Activated T-cell treated with anti-CD3 and anti-CD28 coated beads for 1 hour (primary cell): ENCODE results near the gene RAPGEFL1.
A peak's percentile ranks its signal among the peaks of the same experiment; 100 is the strongest.
"Not testable (repeated sequence)": the region's sequence is repeated elsewhere in the genome, so short reads cannot be mapped to it uniquely, and the experiment has no call there.

ENCODE experiments used
- DNase-seq: peaks from one replicate; pipeline ENCODE4 v3.0.0-alpha.2; 2020; ENCODE audit warnings: low read depth

The RAPGEFL1 gene

GRCh38 chr17:40174514-40174913, 2.8 kb upstream of the RAPGEFL1 start:
- no peak for DNase-seq

- DNase-seq = no peak
Measured at GRCh38 chr17:40175928-40176753, 1.1 kb upstream of the RAPGEFL1 start.

GRCh38 chr17:40176754-40177110, 538 bp upstream of the RAPGEFL1 start:
- DNase-seq = no peak

GRCh38 chr17:40178021-40178601, 841 bp downstream of the RAPGEFL1 start:
- no peak for DNase-seq

GRCh38 chr17:40178660-40179059, 1.4 kb downstream of the RAPGEFL1 start:
- DNase-seq = no peak

GRCh38 chr17:40179923-40180659, 2.8 kb downstream of the RAPGEFL1 start:
- no peak for DNase-seq

- DNase-seq = no peak
Measured at GRCh38 chr17:40180694-40181093, 3.4 kb downstream of the RAPGEFL1 start.

GRCh38 chr17:40181205-40181604, 3.9 kb downstream of the RAPGEFL1 start:
- no peak for DNase-seq

GRCh38 chr17:40182606-40183005, 5.3 kb downstream of the RAPGEFL1 start:
- no peak for DNase-seq

GRCh38 chr17:40187238-40187637, 10.0 kb downstream of the RAPGEFL1 start:
- no peak for DNase-seq

GRCh38 chr17:40188694-40189093, 11.4 kb downstream of the RAPGEFL1 start:
- DNase-seq = no peak

- DNase-seq = peak; percentile 27
Measured at GRCh38 chr17:40190197-40191021, 13.1 kb downstream of the RAPGEFL1 start.

- DNase-seq = peak; percentile 54
Measured at GRCh38 chr17:40191237-40192208, 14.3 kb downstream of the RAPGEFL1 start.

GRCh38 chr17:40192961-40193360, 15.7 kb downstream of the RAPGEFL1 start:
- DNase-seq = no peak

- DNase-seq = no peak
Measured at GRCh38 chr17:40194821-40195220, 17.6 kb downstream of the RAPGEFL1 start.

- no peak for DNase-seq
Measured at GRCh38 chr17:40197550-40197949, 20.3 kb downstream of the RAPGEFL1 start.

- not testable (repeated sequence) for DNase-seq
Measured at GRCh38 chr17:40197965-40198456, 20.7 kb downstream of the RAPGEFL1 start.

- DNase-seq = no peak
Measured at GRCh38 chr17:40198576-40198975, 21.3 kb downstream of the RAPGEFL1 start.

- no peak for DNase-seq
Measured at GRCh38 chr17:40203131-40203530, 25.9 kb downstream of the RAPGEFL1 start.

GRCh38 chr17:40206193-40206592, 28.9 kb downstream of the RAPGEFL1 start:
- DNase-seq = not testable (repeated sequence)
